Mesenchymal stem cell (in vitro differentiated cells and primary cell): ENCODE data around the gene CACNA2D3.

ENCODE experiments used
- DNase-seq: peaks from one replicate; pipeline ENCODE4 v3.0.0-alpha.2; 2013
- H2AFZ ChIP-seq: one replicate; pipeline ENCODE4 v1.6.1; 2013; ENCODE audit warnings: low read depth, mild to moderate bottlenecking, control low read depth, inconsistent platforms, low read length, moderate library complexity
- H2AK5ac ChIP-seq: 2 replicates; pipeline ENCODE4 v1.6.1; 2013; ENCODE audit warnings: low read length, moderate library complexity, mild to moderate bottlenecking, inconsistent platforms; ENCODE audit not compliant: severe bottlenecking
- H2BK120ac ChIP-seq: one replicate; pipeline ENCODE4 v1.6.1; 2013; ENCODE audit warnings: low read depth, mild to moderate bottlenecking, inconsistent platforms, low read length, moderate library complexity
- H2BK12ac ChIP-seq, 2 experiments: one replicate each; pipeline ENCODE4 v1.6.1; 2013; ENCODE audit warnings: inconsistent platforms in 2 of 2, low read length in 2 of 2, mild to moderate bottlenecking in 2 of 2, moderate library complexity in 2 of 2, control low read depth in 1 of 2
- H2BK15ac ChIP-seq: one replicate; pipeline ENCODE4 v1.6.1; 2013; ENCODE audit warnings: mild to moderate bottlenecking, low read depth, inconsistent platforms; ENCODE audit not compliant: poor library complexity, severe bottlenecking
- H2BK5ac ChIP-seq: 2 replicates; pipeline ENCODE4 v1.6.1; 2013; ENCODE audit warnings: low read depth, mild to moderate bottlenecking, low read length, control low read depth, inconsistent platforms; ENCODE audit not compliant: poor library complexity, severe bottlenecking
- H3K14ac ChIP-seq, 2 experiments: one replicate each; pipeline ENCODE4 v1.6.1; 2013; ENCODE audit warnings: inconsistent platforms in 2 of 2, low read length in 2 of 2, control low read depth in 1 of 2, mild to moderate bottlenecking in 1 of 2, moderate library complexity in 1 of 2
- H3K18ac ChIP-seq, 2 experiments: one replicate each; pipeline ENCODE4 v1.6.1; 2013; ENCODE audit warnings: inconsistent platforms in 2 of 2, low read length in 2 of 2, control low read depth in 1 of 2, low read depth in 1 of 2, mild to moderate bottlenecking in 1 of 2
- H3K23ac ChIP-seq, 2 experiments: one replicate each; pipeline ENCODE4 v1.6.1; 2013; ENCODE audit warnings: inconsistent platforms in 2 of 2, low read length in 2 of 2, mild to moderate bottlenecking in 2 of 2, moderate library complexity in 2 of 2, control low read depth in 1 of 2
- H3K27ac ChIP-seq: 2 replicates; pipeline ENCODE4 v1.5.1; 2013; ENCODE audit warnings: mild to moderate bottlenecking, moderate library complexity, low read length, control low read depth, inconsistent platforms; ENCODE audit not compliant: poor library complexity, severe bottlenecking
- H3K27me3 ChIP-seq, 2 experiments: 2 replicates each; pipeline versions ENCODE4 v1.6.1 to v1.7.0; 2013; ENCODE audit warnings: low read length in 2 of 2, mild to moderate bottlenecking in 2 of 2, moderate library complexity in 2 of 2, control low read depth in 1 of 2, inconsistent platforms in 1 of 2; ENCODE audit not compliant: control insufficient read depth in 1 of 2, insufficient read depth in 1 of 2
- H3K36me3 ChIP-seq, 2 experiments: 2 replicates each; pipeline versions ENCODE4 v1.6.1 to v1.7.0; 2013; ENCODE audit warnings: low read length in 2 of 2, control low read depth in 1 of 2, inconsistent platforms in 1 of 2, low read depth in 1 of 2, mild to moderate bottlenecking in 1 of 2; ENCODE audit not compliant: insufficient read depth in 2 of 2, control insufficient read depth in 1 of 2
- H3K4ac ChIP-seq, 2 experiments: one replicate each; pipeline ENCODE4 v1.6.1; 2013; ENCODE audit warnings: inconsistent platforms in 2 of 2, low read length in 2 of 2, mild to moderate bottlenecking in 2 of 2, moderate library complexity in 2 of 2, control low read depth in 1 of 2, low read depth in 1 of 2
- H3K4me1 ChIP-seq: 2 replicates; pipeline ENCODE4 v1.6.1; 2013; ENCODE audit warnings: low read depth, low read length, control low read depth; ENCODE audit not compliant: control insufficient read depth, insufficient read depth
- H3K4me2 ChIP-seq: 2 replicates; pipeline ENCODE4 v1.6.1; 2013; ENCODE audit warnings: low read length, mild to moderate bottlenecking, inconsistent platforms; ENCODE audit not compliant: poor library complexity, severe bottlenecking
- H3K4me3 ChIP-seq, 2 experiments: 2 replicates each; pipeline versions ENCODE4 v1.5.1 to v1.7.0; 2013; ENCODE audit warnings: low read length in 2 of 2, mild to moderate bottlenecking in 2 of 2, control low read depth in 1 of 2, low read depth in 1 of 2; ENCODE audit not compliant: insufficient read depth in 1 of 2
- H3K79me1 ChIP-seq: replicated peaks from 2 replicates; pipeline ENCODE4 v1.6.1; 2013; ENCODE audit warnings: mild to moderate bottlenecking, control low read depth, low read length, inconsistent platforms; ENCODE audit not compliant: poor library complexity, severe bottlenecking
- H3K9ac ChIP-seq: 2 replicates; pipeline ENCODE4 v1.7.0; 2013; ENCODE audit warnings: mild to moderate bottlenecking, low read length, moderate library complexity
- H3K9me3 ChIP-seq: 2 replicates; pipeline ENCODE4 v1.7.0; 2013; ENCODE audit warnings: mild to moderate bottlenecking, low read length; ENCODE audit not compliant: control insufficient read depth
- H4K8ac ChIP-seq: one replicate; pipeline ENCODE4 v1.6.1; 2013; ENCODE audit warnings: inconsistent platforms, mild to moderate bottlenecking, low read length, moderate library complexity
- H4K91ac ChIP-seq: one replicate; pipeline ENCODE4 v1.6.1; 2013; ENCODE audit warnings: mild to moderate bottlenecking, low read length, inconsistent platforms
- WGBS: methylation state at CpG from one replicate; pipeline ENCODE4 v1.1.7; 2013; ENCODE audit warnings: mixed read lengths; 5-methylcytosine and 5-hydroxymethylcytosine counted together

Gene CACNA2D3

DNA sequence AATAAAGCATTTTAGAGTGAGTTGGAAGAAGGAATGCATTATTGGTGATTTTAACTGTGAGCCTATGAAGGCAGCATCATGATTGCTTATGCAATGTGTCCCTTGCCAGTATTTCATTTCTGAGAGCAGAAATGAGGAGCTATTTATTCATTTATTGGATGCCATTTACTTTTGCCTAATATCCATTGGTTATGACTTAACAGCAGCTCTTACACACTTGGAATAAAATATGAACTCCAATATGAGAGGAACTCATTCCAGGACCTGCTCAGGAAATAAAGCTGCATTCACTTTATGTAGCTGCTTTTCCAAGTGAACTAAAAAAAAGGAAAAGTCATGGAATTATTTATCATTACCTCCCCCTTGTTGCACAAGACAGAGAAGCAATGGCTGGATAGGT lies 525.4 kb downstream of the CACNA2D3 start:
- Histone ChIP-seq H3K79me1 (no peaks in the 10 kb centered on the region), H2BK120ac (no peak overlapping the region), H3K27ac (no peak overlapping the region), H3K4ac (no peak overlapping the region), H3K14ac (no peak overlapping the region), H3K27me3 (no peaks in the 10 kb centered on the region), H4K91ac (no peak overlapping the region), H2BK15ac (no peak overlapping the region), H3K4me2 (no peak overlapping the region), H3K36me3 (no peaks in the 10 kb centered on the region), H3K9ac (no peak overlapping the region), H2BK5ac (no peak overlapping the region), H3K23ac (no peak overlapping the region), H3K4me1 (no peaks in the 10 kb centered on the region), H2AK5ac (no peak overlapping the region), H3K9me3 (peaks cover 15% of the 10 kb centered on the region), H2AFZ (no peak overlapping the region), H2BK12ac (no peak overlapping the region), H3K4me3 (no peak overlapping the region), H4K8ac (no peak overlapping the region), H3K18ac (no peak overlapping the region)
- no peak for DNase-seq

- H3K4me1 ChIP-seq, result no peaks in the 10 kb centered on the region
- no peak overlapping the region for H4K8ac ChIP-seq
- H2AFZ ChIP-seq, result no peak overlapping the region
- no peak overlapping the region for H3K4me2 ChIP-seq
- H2AK5ac ChIP-seq, result no peak overlapping the region
- H3K79me1 ChIP-seq, result no peaks in the 10 kb centered on the region
- no peak overlapping the region for H3K4me3 ChIP-seq
- no peak overlapping the region for H3K23ac ChIP-seq
- no peak overlapping the region for H2BK15ac ChIP-seq
- DNase-seq, result no peak
- H2BK12ac ChIP-seq, result no peak overlapping the region
- no peak overlapping the region for H3K27ac ChIP-seq
- peaks cover 15% of the 10 kb centered on the region for H3K9me3 ChIP-seq
- no peaks in the 10 kb centered on the region for H3K36me3 ChIP-seq
- H3K27me3 ChIP-seq, result no peaks in the 10 kb centered on the region
- no peak overlapping the region for H3K14ac ChIP-seq
- H3K9ac ChIP-seq, result no peak overlapping the region
- H2BK120ac ChIP-seq, result no peak overlapping the region
- H3K18ac ChIP-seq, result no peak overlapping the region
- no peak overlapping the region for H3K4ac ChIP-seq
- no peak overlapping the region for H4K91ac ChIP-seq
- no peak overlapping the region for H2BK5ac ChIP-seq
Measured at GRCh38 chr3:54649551-54649950, 527.2 kb downstream of the CACNA2D3 start.

DNA sequence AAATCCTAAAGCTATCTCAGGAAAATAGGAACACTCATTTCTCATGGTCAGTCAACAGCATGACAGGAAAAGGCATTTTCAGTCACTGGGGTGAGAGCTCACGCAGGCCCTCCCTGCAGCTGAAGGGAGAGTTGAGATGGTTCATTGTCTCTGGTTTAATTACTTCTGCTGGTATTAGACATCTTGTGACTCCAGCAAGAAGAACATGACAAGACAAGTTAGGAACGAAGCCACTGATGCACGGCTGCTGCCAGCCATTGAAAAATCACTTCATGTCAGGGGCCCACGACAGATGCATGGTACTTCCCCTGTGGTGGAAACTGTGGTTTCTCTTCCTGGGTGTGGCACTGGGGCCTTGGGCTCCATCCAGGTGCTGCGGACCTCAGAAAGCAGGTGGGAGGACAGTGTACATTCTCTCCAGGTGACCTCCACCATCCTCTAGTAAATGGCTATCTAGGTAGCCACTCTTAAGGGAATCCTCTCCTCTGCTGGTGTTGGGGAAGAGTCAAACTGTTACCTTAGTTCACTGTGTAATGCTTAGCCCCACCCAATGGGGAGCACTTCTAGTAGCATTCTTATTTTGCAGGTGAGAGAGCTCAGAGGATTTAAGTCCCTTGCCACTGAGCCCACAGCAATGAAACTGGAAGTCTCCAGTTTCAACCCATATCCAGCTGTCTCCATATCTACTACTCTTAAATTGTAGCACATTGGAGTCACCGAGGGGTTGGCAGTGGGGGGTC lies 531.3 kb downstream of the CACNA2D3 start:
- Histone ChIP-seq H3K4ac (no peak overlapping the region), H3K23ac (no peak overlapping the region), H3K79me1 (no peaks in the 10 kb centered on the region), H3K9me3 (peaks cover 4% of the 10 kb centered on the region), H3K27me3 (no peaks in the 10 kb centered on the region), H3K18ac (no peak overlapping the region), H3K4me1 (no peaks in the 10 kb centered on the region), H2BK5ac (no peak overlapping the region), H2BK120ac (no peak overlapping the region), H3K36me3 (no peaks in the 10 kb centered on the region), H4K8ac (no peak overlapping the region), H2AFZ (no peak overlapping the region), H2AK5ac (no peak overlapping the region), H3K4me3 (no peak overlapping the region), H3K14ac (no peak overlapping the region), H4K91ac (no peak overlapping the region), H3K27ac (no peak overlapping the region), H3K4me2 (no peak overlapping the region), H2BK15ac (no peak overlapping the region), H2BK12ac (no peak overlapping the region), H3K9ac (no peak overlapping the region)
- no peak for DNase-seq
- WGBS, result 67% methylated on average over 6 of the region's 6 CpGs

- Histone ChIP-seq H2AK5ac (no peak overlapping the region), H3K4me3 (no peak overlapping the region), H3K4ac (no peak overlapping the region), H3K9ac (no peak overlapping the region), H3K18ac (no peak overlapping the region), H2BK120ac (no peak overlapping the region), H3K27me3 (no peaks in the 10 kb centered on the region), H2BK5ac (no peak overlapping the region), H3K79me1 (no peaks in the 10 kb centered on the region), H4K8ac (no peak overlapping the region), H2AFZ (no peak overlapping the region), H3K23ac (no peak overlapping the region), H3K36me3 (no peaks in the 10 kb centered on the region), H2BK15ac (no peak overlapping the region), H3K4me1 (no peaks in the 10 kb centered on the region), H3K14ac (no peak overlapping the region), H3K27ac (no peak overlapping the region), H3K9me3 (peaks cover under 1% of the 10 kb centered on the region), H2BK12ac (no peak overlapping the region), H4K91ac (no peak overlapping the region), H3K4me2 (no peak overlapping the region)
- DNase-seq, result no peak
- WGBS, result 64% methylated on average over 2 of the region's 4 CpGs
Measured at GRCh38 chr3:54654776-54655175, 532.4 kb downstream of the CACNA2D3 start.
